SK-N-SH treated with all-trans-retinoic acid at 6 μM for 48 hours (cell line): ENCODE measurements around the gene CNTNAP2.

Experiments used
- ATAC-seq: fragments of 200-7000 bp; cut with Tn5 transposase; 3 replicates; pipeline ENCODE4 v1.9.1; 2020; ENCODE audit warnings: mild to moderate bottlenecking, moderate library complexity
- ARNTL ChIP-seq: fragments of 450-650 bp; formaldehyde crosslinking; IDR thresholded peaks from 2 replicates; pipeline ENCODE4 v1.5.0; 2020; ENCODE audit warnings: low read depth, mild to moderate bottlenecking, moderate library complexity, borderline replicate concordance
- CSDC2 ChIP-seq: fragments of 250-450 bp; sonication (Bioruptor Pico); IDR thresholded peaks from 2 replicates; pipeline ENCODE4 v1.5.0; 2020; ENCODE audit warnings: mild to moderate bottlenecking, moderate library complexity
- ESRRG ChIP-seq: fragments of 250-450 bp; sonication (Bioruptor Pico); IDR thresholded peaks from 2 replicates; pipeline ENCODE4 v1.6.1; 2021; ENCODE audit warnings: mild to moderate bottlenecking
- GLIS3 ChIP-seq: fragments of 250-450 bp; sonication (Bioruptor Pico); IDR thresholded peaks from 2 replicates; pipeline ENCODE4 v1.5.0; 2020; ENCODE audit warnings: mild to moderate bottlenecking, moderate library complexity
- ISL1 ChIP-seq: fragments of 250-450 bp; sonication (Bioruptor Pico); IDR thresholded peaks from 2 replicates; pipeline ENCODE4 v2.1.2; 2022; ENCODE audit warnings: mild to moderate bottlenecking, moderate library complexity
- OSR1 ChIP-seq: fragments of 250-450 bp; sonication (Bioruptor Pico); IDR thresholded peaks from 2 replicates; pipeline ENCODE4 v1.8.0; 2022; ENCODE audit warnings: moderate library complexity, mild to moderate bottlenecking, inconsistent platforms
- PPARA ChIP-seq: fragments of 250-450 bp; sonication (Bioruptor Pico); IDR thresholded peaks from 2 replicates; pipeline ENCODE4 v1.5.0; 2020; ENCODE audit warnings: mild to moderate bottlenecking, borderline replicate concordance
- RARB ChIP-seq: fragments of 250-450 bp; sonication (Bioruptor Pico); IDR thresholded peaks from 2 replicates; pipeline ENCODE4 v1.8.0; 2021; ENCODE audit warnings: mild to moderate bottlenecking, moderate library complexity
- SNAI2 ChIP-seq: fragments of 250-450 bp; sonication (Bioruptor Pico); IDR thresholded peaks from 2 replicates; pipeline ENCODE4 v1.5.0; 2020; ENCODE audit warnings: mild to moderate bottlenecking, moderate library complexity
- TCF4 ChIP-seq: fragments of 250-450 bp; sonication (Bioruptor Pico); IDR thresholded peaks from 2 replicates; pipeline ENCODE4 v1.8.0; 2021; ENCODE audit warnings: mild to moderate bottlenecking, moderate library complexity, borderline replicate concordance
- TOX ChIP-seq: fragments of 250-450 bp; sonication (Bioruptor Pico); IDR thresholded peaks from 2 replicates; pipeline ENCODE4 v1.8.0; 2021; ENCODE audit warnings: mild to moderate bottlenecking, moderate library complexity, borderline replicate concordance
- ZC3H10 ChIP-seq: fragments of 250-450 bp; sonication (Bioruptor Pico); IDR thresholded peaks from 2 replicates; pipeline ENCODE4 v1.5.1; 2021; ENCODE audit warnings: mild to moderate bottlenecking, moderate library complexity
- ZFP3 ChIP-seq: fragments of 250-450 bp; sonication (Bioruptor Pico); IDR thresholded peaks from 2 replicates; pipeline ENCODE4 v1.5.0; 2020; ENCODE audit warnings: mild to moderate bottlenecking, moderate library complexity
- ZFP30 ChIP-seq: fragments of 450-650 bp; formaldehyde crosslinking; IDR thresholded peaks from 2 replicates; pipeline ENCODE4 v1.5.0; 2022; ENCODE audit warnings: mild to moderate bottlenecking, moderate library complexity
- ZNF565 ChIP-seq: fragments of 450-650 bp; formaldehyde crosslinking; conservative IDR thresholded peaks from 2 replicates; pipeline ENCODE4 v1.5.0; 2020; ENCODE audit warnings: low read depth, mild to moderate bottlenecking, moderate library complexity
- ZNF70 ChIP-seq: fragments of 450-650 bp; formaldehyde crosslinking; IDR thresholded peaks from 2 replicates; pipeline ENCODE4 v1.5.0; 2020; ENCODE audit warnings: mild to moderate bottlenecking, moderate library complexity
- ZNF8 ChIP-seq: fragments of 450-650 bp; formaldehyde crosslinking; IDR thresholded peaks from 2 replicates; pipeline ENCODE4 v1.5.0; 2020; ENCODE audit warnings: mild to moderate bottlenecking, moderate library complexity
- TF ChIP-seq, protein P1 (sequence below): fragments of 250-450 bp; sonication (Bioruptor Pico); IDR thresholded peaks from 2 replicates; pipeline ENCODE4 v1.5.1; 2021; ENCODE audit warnings: mild to moderate bottlenecking, moderate library complexity
- TF ChIP-seq, protein P2 (sequence below): fragments of 250-450 bp; sonication (Bioruptor Pico); IDR thresholded peaks from 2 replicates; pipeline ENCODE4 v1.5.1; 2020; ENCODE audit warnings: low read depth, mild to moderate bottlenecking, moderate library complexity
- TF ChIP-seq, protein P3 (sequence below): fragments of 250-450 bp; sonication (Bioruptor Pico); IDR thresholded peaks from 2 replicates; pipeline ENCODE4 v1.8.0; 2020; ENCODE audit warnings: mild to moderate bottlenecking, moderate library complexity, borderline replicate concordance
- TF ChIP-seq, protein P4 (sequence below): fragments of 250-450 bp; sonication (Bioruptor Pico); IDR thresholded peaks from 2 replicates; pipeline ENCODE4 v1.5.0; 2020; ENCODE audit warnings: mild to moderate bottlenecking, moderate library complexity

Gene CNTNAP2

DNA sequence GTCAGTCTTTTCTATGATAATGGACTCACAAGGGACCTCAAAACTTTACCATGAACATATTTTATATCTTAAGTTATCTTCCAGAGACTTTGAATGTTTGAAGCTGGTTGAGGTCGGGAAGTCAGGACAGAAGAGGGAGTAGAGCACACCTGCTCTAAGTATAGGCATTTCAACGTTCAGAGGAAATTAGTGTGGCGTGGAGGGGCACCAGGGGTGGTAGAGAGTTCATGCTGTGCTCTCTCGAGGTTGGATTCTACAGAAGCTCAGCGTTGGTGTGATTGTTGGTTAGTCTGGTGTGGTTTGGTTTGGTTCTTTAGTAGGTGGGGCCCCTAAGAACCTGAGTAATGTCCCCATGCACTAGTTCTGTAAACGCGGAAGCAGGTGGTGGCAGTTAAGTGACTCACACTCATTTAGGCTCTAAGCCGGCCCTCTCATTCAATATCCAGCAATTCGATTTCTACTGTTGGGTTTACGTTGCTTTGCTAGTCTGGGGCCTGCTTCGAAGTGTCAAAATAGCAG, 19.8 kb downstream of the CNTNAP2 start:
- TF ChIP-seq ZC3H10 (CRISPR knock-in tag) (no peak), OSR1 (CRISPR knock-in tag) (no peak), SNAI2 (CRISPR knock-in tag) (no peak), ZFP3 (CRISPR knock-in tag) (no peak), ESRRG (CRISPR knock-in tag) (no peak), ZNF70 (CRISPR knock-in tag) (no peak), CSDC2 (CRISPR knock-in tag) (no peak), ZFP30 (CRISPR knock-in tag) (no peak), PPARA (CRISPR knock-in tag) (no peak), ARNTL (CRISPR knock-in tag) (no peak), TOX (no peak), ZNF565 (CRISPR knock-in tag) (no peak), ISL1 (no peak)
- TF ChIP-seq, protein P1, sequence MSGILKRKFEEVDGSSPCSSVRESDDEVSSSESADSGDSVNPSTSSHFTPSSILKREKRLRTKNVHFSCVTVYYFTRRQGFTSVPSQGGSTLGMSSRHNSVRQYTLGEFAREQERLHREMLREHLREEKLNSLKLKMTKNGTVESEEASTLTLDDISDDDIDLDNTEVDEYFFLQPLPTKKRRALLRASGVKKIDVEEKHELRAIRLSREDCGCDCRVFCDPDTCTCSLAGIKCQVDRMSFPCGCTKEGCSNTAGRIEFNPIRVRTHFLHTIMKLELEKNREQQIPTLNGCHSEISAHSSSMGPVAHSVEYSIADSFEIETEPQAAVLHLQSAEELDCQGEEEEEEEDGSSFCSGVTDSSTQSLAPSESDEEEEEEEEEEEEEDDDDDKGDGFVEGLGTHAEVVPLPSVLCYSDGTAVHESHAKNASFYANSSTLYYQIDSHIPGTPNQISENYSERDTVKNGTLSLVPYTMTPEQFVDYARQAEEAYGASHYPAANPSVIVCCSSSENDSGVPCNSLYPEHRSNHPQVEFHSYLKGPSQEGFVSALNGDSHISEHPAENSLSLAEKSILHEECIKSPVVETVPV (CRISPR knock-in tag) = no peak
- ATAC-seq = no peak

DNA sequence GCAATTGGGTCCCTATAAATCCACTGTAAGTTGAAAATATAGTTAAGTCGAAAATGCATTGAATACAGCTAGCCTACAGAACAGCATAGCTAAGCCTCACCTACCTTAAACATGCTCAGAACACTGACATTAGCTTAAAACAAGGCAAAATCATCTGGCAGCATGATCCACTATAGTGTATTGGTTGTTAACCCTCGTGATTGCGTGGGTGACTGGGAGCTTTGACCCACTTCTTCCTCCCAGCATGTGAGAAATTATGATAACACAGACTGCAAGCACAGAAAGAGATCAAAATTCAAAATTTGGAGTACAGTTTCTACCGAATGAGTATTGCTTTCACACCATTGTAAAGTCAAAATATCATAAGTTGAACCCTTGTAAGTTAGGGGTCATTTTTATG, 22.3 kb downstream of the CNTNAP2 start:
- no peak for ATAC-seq
- TF ChIP-seq PPARA (CRISPR knock-in tag) = no peak
- no peak for TF ChIP-seq ZNF70 (CRISPR knock-in tag)
- no peak for TF ChIP-seq ARNTL (CRISPR knock-in tag)
- no peak for TF ChIP-seq GLIS3 (CRISPR knock-in tag)
- TF ChIP-seq, protein P2, sequence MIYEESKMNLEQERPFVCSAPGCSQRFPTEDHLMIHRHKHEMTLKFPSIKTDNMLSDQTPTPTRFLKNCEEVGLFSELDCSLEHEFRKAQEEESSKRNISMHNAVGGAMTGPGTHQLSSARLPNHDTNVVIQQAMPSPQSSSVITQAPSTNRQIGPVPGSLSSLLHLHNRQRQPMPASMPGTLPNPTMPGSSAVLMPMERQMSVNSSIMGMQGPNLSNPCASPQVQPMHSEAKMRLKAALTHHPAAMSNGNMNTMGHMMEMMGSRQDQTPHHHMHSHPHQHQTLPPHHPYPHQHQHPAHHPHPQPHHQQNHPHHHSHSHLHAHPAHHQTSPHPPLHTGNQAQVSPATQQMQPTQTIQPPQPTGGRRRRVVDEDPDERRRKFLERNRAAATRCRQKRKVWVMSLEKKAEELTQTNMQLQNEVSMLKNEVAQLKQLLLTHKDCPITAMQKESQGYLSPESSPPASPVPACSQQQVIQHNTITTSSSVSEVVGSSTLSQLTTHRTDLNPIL = no peak

DNA sequence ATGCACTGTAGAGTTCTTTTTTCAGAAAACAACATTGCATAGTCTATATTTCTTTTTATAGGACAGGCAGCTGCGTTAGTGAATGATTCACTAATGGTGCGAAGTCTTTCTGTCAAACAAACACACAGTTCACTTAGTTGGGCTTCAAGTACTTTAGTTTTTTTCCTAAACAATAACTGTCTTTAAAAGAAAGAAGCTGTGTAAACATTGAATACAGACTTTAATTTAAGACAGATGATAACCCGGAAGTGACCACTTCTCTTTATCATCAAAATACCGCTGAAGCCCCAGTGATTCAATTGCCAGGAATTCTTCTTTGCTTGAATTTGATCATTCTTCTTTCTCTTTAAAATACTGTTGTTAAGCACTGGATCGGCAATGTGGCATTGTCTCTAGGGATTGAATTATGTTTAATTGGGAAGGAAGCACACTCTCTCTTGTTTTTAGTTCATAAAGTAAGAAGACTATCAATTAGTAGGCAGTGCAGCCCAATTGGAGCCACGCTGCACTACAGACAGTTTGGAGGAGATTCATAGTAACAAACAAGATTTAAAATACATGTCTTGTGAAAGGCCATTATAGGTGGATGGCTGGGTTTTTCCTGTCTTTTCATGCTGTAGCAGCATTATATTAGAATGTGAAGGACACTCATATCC, 30.4 kb downstream of the CNTNAP2 start:
- TF ChIP-seq, protein P2 = no peak
- TF ChIP-seq TCF4 (CRISPR knock-in tag) = peak; percentile 72; the same call in 1 of the 2 replicates
- TF ChIP-seq ZC3H10 (CRISPR knock-in tag) = no peak
- TF ChIP-seq RARB = no peak
- peak; percentile 45; the same call in 1 of the 2 replicates for TF ChIP-seq ISL1
- ATAC-seq = no peak

DNA sequence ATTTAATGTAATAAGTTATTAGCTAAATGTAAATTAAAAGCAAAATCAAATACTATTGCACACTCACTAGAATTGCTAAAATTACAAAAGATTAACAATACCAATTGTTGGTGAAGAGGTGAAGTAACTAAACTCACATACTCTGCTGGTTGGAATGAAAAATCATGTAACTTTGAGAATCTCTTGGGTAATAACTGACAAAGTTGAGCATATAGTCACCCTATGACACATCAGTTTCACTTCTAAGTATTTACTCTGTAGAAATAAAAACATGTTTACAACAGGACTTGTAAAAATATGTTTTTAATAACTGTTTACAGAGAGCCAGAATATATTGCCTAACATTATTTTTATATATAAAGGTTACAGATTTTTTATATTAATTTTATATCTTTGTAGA, 33.6 kb downstream of the CNTNAP2 start:
- ATAC-seq = no peak
- TF ChIP-seq GLIS3 (CRISPR knock-in tag) = no peak
- TF ChIP-seq, protein P3, sequence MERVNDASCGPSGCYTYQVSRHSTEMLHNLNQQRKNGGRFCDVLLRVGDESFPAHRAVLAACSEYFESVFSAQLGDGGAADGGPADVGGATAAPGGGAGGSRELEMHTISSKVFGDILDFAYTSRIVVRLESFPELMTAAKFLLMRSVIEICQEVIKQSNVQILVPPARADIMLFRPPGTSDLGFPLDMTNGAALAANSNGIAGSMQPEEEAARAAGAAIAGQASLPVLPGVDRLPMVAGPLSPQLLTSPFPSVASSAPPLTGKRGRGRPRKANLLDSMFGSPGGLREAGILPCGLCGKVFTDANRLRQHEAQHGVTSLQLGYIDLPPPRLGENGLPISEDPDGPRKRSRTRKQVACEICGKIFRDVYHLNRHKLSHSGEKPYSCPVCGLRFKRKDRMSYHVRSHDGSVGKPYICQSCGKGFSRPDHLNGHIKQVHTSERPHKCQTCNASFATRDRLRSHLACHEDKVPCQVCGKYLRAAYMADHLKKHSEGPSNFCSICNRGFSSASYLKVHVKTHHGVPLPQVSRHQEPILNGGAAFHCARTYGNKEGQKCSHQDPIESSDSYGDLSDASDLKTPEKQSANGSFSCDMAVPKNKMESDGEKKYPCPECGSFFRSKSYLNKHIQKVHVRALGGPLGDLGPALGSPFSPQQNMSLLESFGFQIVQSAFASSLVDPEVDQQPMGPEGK = no peak
- TF ChIP-seq, protein P1 (CRISPR knock-in tag) = no peak

DNA sequence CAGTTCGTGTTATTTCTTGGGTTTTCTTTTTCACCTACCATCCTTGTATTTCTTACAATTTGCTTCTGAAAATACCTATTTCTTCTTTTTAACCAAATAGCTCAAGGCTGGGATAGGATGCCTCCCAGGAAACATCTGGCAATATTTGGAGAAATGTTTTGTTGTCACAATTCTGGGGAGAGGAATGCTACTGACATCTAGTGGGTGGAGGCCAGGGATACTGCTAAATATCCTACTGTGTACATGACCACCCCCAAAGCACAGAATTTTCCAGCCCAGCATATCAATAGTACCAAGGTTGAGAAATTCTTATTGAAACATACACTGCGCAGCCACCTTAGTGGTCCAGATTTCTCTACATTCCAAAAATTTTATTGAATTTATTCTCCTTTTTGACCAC, 55.5 kb downstream of the CNTNAP2 start:
- ATAC-seq = no peak
- TF ChIP-seq ARNTL (CRISPR knock-in tag) (no peak), CSDC2 (CRISPR knock-in tag) (no peak), ZC3H10 (CRISPR knock-in tag) (no peak), GLIS3 (CRISPR knock-in tag) (no peak), ZFP3 (CRISPR knock-in tag) (no peak), ZNF70 (CRISPR knock-in tag) (no peak), RARB (no peak), SNAI2 (CRISPR knock-in tag) (no peak), TCF4 (CRISPR knock-in tag) (no peak), ZNF565 (CRISPR knock-in tag) (no peak), PPARA (CRISPR knock-in tag) (no peak), ESRRG (CRISPR knock-in tag) (no peak), ZNF8 (no peak)
- TF ChIP-seq, protein P4, sequence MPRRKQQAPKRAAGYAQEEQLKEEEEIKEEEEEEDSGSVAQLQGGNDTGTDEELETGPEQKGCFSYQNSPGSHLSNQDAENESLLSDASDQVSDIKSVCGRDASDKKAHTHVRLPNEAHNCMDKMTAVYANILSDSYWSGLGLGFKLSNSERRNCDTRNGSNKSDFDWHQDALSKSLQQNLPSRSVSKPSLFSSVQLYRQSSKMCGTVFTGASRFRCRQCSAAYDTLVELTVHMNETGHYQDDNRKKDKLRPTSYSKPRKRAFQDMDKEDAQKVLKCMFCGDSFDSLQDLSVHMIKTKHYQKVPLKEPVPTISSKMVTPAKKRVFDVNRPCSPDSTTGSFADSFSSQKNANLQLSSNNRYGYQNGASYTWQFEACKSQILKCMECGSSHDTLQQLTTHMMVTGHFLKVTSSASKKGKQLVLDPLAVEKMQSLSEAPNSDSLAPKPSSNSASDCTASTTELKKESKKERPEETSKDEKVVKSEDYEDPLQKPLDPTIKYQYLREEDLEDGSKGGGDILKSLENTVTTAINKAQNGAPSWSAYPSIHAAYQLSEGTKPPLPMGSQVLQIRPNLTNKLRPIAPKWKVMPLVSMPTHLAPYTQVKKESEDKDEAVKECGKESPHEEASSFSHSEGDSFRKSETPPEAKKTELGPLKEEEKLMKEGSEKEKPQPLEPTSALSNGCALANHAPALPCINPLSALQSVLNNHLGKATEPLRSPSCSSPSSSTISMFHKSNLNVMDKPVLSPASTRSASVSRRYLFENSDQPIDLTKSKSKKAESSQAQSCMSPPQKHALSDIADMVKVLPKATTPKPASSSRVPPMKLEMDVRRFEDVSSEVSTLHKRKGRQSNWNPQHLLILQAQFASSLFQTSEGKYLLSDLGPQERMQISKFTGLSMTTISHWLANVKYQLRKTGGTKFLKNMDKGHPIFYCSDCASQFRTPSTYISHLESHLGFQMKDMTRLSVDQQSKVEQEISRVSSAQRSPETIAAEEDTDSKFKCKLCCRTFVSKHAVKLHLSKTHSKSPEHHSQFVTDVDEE (CRISPR knock-in tag) = no peak
- TF ChIP-seq, protein P1 (CRISPR knock-in tag) = no peak
